ENCODE measurements around the gene CPT1C. TPM values are rescaled to one million over a fixed set of nuclear protein-coding genes. Genes with fewer than 3 reads are reported as not detected.

The CPT1C gene
- total and polyA plus RNA-seq, 2 donors (not counting 1 experiment from before 2014, with no cell fraction given) = 0.30 to 1.7 TPM

GRCh38 chr19:49761625-49762311, 70.9 kb downstream of the CPT1C start:
- DNase-seq = peak; percentile 32
- WGBS (ENCODE audit: insufficient coverage) = 65% methylated on average over 11 of the region's 16 CpGs
- no peaks in the 10 kb centered on the region for H3K9me3 Mint-ChIP-seq (ENCODE audit: insufficient read depth)

More at GRCh38 chr19:49761625-49762311, 70.9 kb downstream of the CPT1C start:
- H3K27me3 ChIP-seq (replicated peaks in 1 of 4; ENCODE audit: control extremely low read depth in 1 of 4, control insufficient read depth in 3 of 4, insufficient read depth in 4 of 4, low read length in 3 of 4) = peaks cover 0 to 3% (median 0%) of the 10 kb centered on the region in 4 experiments
- H3K4me1 Mint-ChIP-seq = peaks cover 9% of the 10 kb centered on the region
- H3K79me2 ChIP-seq (ENCODE audit: control insufficient read depth, insufficient read depth, low read length) = no peaks in the 10 kb centered on the region
- no peaks in the 10 kb centered on the region for H4K20me1 ChIP-seq (ENCODE audit: control insufficient read depth, insufficient read depth, low read length, poor library complexity, severe bottlenecking)
- H3K27ac Mint-ChIP-seq = no peak overlapping the region
- no peak for ATAC-seq (ENCODE audit: low read depth)
- H3K4me3 ChIP-seq (ENCODE audit: control extremely low read depth in 1 of 5, extremely low read depth in 1 of 5, insufficient read depth in 1 of 5, low read depth in 2 of 5, low read length in 4 of 5) = no peak overlapping the region
- H2AFZ ChIP-seq (ENCODE audit: insufficient read depth, low read depth, low read length, poor library complexity, severe bottlenecking) = peak overlapping the region; percentile 38
- no peak overlapping the region for H3K9ac ChIP-seq (ENCODE audit: low read length)
- H3K9me3 ChIP-seq (ENCODE audit: control extremely low read depth in 1 of 3, control insufficient read depth in 2 of 3, insufficient read depth in 1 of 3, low read length in 2 of 3) = peaks cover 0 to 4% (median 0%) of the 10 kb centered on the region in 3 donors
- no peak for TF ChIP-seq CTCF (IDR thresholded peaks at IDR 0.05)
- TF ChIP-seq EZH2 (IDR thresholded peaks at IDR 0.05; ENCODE audit: borderline replicate concordance, insufficient read depth, low read depth, low read length, poor library complexity, severe bottlenecking) = no peak
- no peak overlapping the region for H3K4me3 Mint-ChIP-seq
- ChIA-PET CTCF (no interaction called here), POLR2A (interaction anchor here (0.6 kb wide), 1 partner anchor 12 kb away, joined by 3 read pairs; no protein-coding TSS in a partner anchor)
- no peaks in the 10 kb centered on the region for H3K27me3 Mint-ChIP-seq
- H3K36me3 ChIP-seq (replicated peaks in 1 of 2; ENCODE audit: control extremely low read depth in 1 of 2, control insufficient read depth in 1 of 2, extremely low read depth in 1 of 2, insufficient read depth in 2 of 2, low read length in 1 of 2) = no peaks in the 10 kb centered on the region
- H3K4me2 ChIP-seq (replicated peaks; ENCODE audit: low read depth, low read length, poor library complexity, severe bottlenecking) = no peak overlapping the region
- no peak overlapping the region for H3K27ac ChIP-seq (ENCODE audit: low read length in 2 of 2)
- peaks cover 3 to 8% of the 10 kb centered on the region in 2 donors for H3K4me1 ChIP-seq (ENCODE audit: control insufficient read depth in 2 of 2, insufficient read depth in 2 of 2, low read length in 2 of 2)
- intact Hi-C loops (cut with micrococcal nuclease) = no loop called here
